NCI-H345 (cell line): ENCODE measurements around the gene TEDC2.

Experiments
- DNase-seq: peaks from one replicate; lab custom pipeline; 2025; lab: John Stamatoyannopoulos, UW

The TEDC2 gene

GRCh38 chr16:2512735-2513404 is 53.0 kb downstream of the TEDC2 start:
- DNase-seq, result peak; percentile 33

DNA sequence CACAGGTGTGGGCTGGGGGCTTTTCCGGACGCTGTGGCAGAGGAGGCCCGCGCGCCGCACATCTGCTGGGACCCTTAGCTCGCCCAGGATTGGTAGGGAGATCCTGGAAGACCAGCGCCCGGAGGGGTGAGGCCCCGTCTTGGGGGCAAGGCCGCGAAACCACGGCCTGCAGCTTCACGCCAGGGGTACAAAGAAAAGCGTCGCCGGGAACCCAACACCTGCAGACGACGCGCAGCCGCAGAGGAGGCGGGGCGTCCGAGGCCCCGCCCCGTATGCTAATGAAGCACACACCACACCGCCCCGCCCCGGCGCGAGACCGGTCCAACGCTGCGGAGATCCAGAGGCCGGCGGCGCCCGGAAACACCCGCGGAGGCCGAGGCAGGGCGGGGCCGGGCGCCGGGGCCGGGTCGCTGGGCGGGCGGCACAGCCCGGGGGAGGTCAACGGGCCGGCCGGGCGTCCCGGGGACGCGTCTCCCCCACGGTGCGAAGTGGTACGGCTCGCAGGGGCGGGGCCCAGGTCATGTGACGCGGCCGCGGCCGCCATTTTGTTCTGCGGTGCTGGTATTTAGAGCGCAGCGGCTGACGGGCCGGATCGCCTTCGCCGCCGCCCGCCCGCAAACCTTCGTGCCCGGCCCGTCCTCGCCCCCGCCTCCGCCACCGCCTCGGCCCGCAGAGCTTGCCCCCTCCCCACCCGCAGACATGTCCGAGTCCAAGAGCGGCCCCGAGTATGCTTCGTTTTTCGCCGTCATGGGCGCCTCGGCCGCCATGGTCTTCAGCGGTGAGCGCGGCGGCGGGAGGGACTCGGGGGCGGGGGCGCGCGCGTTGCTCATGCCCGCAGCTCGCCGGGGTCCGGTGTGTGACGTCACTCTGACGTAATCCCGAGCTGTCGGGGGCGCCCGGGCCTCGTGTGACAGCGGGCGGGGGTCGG is 53.8 kb downstream of the TEDC2 start, which contains the start of gene ATP6V0C:
Gene ATP6V0C (plus strand): TSS at position 548 of the 928 bp plus-strand sequence. CDS start 152 bp downstream, at position 700.
- peak; percentile 95 for DNase-seq
